GM20000 (cell line): Measurements from ENCODE around the gene EFTUD2.

Experiments
- DNase-seq: peaks from one replicate; pipeline ENCODE4 v3.0.0; 2012; ENCODE audit warnings: low spot score
- TF ChIP-seq, protein P1 (sequence below): IDR thresholded peaks from 2 replicates; pipeline ENCODE4 v1.5.1; 2012; ENCODE audit warnings: mild to moderate bottlenecking, control low read depth; ENCODE audit errors: extremely low read depth, missing control alignments

Gene EFTUD2

DNA sequence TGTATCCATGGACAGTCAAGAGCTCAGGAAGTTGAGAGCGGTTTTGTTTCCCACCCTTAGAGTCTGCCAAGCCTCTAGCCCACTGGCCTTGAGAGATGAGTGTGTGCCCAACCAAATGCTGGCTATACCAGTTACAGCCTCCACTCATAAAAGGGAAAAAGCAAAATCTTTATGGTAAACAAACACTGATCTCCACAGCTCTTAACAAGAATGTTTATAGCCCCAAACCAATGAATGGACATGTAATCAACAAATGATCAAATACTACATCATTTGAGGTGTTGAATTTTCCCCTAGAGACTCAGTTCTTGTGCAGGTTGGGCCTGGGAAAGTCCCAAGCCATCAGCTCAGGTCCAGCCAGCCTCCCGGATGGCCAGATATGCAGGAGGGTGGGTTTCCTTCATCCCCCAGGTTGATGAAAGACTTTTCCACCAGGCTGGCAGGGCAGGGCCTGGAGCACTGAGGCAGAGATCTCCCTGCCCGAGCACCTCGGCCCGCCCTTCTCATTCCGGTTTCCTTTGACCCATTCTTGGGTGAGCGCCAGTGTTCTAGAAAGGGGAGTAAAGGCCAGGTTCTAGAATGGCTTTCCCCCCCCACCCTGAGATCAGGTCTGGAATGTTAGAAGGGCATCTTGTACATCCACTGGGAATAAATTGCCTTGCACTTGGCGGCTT, 3.9 kb upstream of the EFTUD2 start:
- TF ChIP-seq, protein P1, sequence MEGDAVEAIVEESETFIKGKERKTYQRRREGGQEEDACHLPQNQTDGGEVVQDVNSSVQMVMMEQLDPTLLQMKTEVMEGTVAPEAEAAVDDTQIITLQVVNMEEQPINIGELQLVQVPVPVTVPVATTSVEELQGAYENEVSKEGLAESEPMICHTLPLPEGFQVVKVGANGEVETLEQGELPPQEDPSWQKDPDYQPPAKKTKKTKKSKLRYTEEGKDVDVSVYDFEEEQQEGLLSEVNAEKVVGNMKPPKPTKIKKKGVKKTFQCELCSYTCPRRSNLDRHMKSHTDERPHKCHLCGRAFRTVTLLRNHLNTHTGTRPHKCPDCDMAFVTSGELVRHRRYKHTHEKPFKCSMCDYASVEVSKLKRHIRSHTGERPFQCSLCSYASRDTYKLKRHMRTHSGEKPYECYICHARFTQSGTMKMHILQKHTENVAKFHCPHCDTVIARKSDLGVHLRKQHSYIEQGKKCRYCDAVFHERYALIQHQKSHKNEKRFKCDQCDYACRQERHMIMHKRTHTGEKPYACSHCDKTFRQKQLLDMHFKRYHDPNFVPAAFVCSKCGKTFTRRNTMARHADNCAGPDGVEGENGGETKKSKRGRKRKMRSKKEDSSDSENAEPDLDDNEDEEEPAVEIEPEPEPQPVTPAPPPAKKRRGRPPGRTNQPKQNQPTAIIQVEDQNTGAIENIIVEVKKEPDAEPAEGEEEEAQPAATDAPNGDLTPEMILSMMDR: no peak

DNA sequence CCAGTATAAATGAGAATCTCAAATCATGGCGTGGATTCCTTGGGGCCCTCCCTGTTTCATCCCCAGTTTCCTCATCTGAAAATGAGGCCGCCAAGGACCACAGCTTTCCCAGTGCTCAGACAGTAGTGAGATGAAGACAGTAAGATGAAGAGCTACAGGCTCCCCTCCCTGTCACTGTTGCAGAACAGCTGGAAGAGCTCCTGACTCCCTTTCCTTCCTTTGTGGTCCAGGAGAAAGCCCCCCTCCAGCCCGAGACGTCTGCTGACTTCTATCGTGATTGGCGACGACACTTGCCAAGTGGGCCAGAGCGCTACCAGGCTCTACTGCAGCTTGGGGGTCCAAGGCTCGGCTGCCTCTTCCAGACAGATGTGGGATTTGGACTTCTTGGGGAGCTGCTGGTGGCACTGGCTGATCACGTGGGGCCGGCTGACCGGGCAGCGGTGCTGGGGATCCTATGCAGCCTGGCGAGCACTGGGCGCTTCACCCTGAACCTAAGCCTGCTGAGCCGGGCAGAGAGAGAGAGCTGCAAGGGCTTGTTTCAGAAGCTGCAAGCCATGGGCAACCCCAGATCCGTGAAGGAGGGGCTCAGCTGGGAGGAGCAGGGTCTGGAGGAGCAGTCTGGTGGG, 3.0 kb upstream of the EFTUD2 start:
- no peak for DNase-seq
- TF ChIP-seq, protein P1: no peak

More for the DNA sequence above, 3.9 kb upstream of the EFTUD2 start:
- no peak for DNase-seq

GRCh38 chr17:44901411-44901921, 2.2 kb upstream of the EFTUD2 start:
- DNase-seq: no peak
- TF ChIP-seq, protein P1: no peak

DNA sequence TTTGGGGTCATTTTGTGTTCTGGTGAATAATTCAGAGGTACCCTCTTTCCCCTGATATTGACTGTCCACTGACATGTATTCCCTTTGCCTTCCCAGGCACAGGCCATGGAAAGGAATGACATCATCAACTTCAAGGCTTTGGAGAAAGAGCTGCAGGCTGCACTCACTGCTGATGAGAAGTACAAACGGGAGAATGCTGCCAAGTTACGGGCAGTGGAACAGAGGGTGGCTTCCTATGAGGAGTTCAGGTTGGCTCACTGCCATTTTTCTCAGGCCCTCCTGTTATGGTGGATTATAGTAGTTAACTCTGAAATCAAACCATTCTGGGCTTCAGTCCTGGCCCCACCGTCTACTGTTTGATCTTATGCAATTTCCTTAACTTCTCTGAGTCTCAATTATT, 1.6 kb upstream of the EFTUD2 start:
- DNase-seq: no peak
- TF ChIP-seq, protein P1: no peak

DNA sequence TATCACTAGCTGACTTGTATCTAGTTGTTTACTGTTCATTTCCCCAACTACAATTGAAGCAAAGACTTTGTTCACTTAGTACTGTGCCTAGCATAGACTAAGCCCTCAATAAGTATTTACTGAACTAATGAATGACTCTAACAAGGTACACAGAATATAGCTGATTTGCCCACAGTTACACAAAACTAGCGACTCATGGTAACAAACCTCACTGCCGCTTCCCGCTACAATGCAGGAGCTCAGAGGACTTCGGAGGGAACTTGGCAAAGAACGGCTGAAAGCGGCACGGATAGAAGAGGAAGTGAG, 524 bp downstream of the EFTUD2 start:
- TF ChIP-seq, protein P1: no peak
- no peak for DNase-seq

GRCh38 chr17:44894642-44895041, 4.6 kb downstream of the EFTUD2 start:
- no peak for DNase-seq
- TF ChIP-seq, protein P1: no peak

- TF ChIP-seq, protein P1: no peak
- no peak for DNase-seq
Observed at GRCh38 chr17:44892250-44892649, 7.0 kb downstream of the EFTUD2 start.
